ENCODE measurements around the gene SECISBP2L. TPM values are rescaled to one million over a fixed set of nuclear protein-coding genes. Genes with fewer than 3 reads are reported as not detected.

The SECISBP2L gene
- total and polyA plus RNA-seq, 2 experiments from 2014 or later: 18.6 to 28.3 TPM

DNA sequence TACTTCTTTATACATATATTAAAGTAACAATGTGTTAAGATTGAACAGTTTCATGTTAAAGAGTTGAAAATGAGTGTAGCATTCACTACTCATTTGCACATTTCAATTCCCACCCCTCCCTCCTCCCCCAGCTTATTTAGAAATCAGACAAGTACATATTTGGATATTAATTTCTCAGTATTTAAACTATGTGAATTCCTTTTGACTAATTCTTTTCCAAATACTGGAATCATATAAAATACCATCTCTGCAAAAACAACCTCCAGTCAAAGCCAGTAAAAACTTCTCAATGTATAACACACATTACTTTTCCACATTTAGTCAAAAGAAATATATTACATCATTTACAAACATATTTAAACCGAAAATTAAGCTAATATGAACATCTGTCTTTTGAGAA, 57.1 kb downstream of the SECISBP2L start (continued):
- TF ChIP-seq, protein P1, sequence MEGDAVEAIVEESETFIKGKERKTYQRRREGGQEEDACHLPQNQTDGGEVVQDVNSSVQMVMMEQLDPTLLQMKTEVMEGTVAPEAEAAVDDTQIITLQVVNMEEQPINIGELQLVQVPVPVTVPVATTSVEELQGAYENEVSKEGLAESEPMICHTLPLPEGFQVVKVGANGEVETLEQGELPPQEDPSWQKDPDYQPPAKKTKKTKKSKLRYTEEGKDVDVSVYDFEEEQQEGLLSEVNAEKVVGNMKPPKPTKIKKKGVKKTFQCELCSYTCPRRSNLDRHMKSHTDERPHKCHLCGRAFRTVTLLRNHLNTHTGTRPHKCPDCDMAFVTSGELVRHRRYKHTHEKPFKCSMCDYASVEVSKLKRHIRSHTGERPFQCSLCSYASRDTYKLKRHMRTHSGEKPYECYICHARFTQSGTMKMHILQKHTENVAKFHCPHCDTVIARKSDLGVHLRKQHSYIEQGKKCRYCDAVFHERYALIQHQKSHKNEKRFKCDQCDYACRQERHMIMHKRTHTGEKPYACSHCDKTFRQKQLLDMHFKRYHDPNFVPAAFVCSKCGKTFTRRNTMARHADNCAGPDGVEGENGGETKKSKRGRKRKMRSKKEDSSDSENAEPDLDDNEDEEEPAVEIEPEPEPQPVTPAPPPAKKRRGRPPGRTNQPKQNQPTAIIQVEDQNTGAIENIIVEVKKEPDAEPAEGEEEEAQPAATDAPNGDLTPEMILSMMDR (conservative IDR thresholded peaks at IDR 0.05; ENCODE audit: low read depth in 2 of 2): no peak
- TF ChIP-seq EZH2 (IDR thresholded peaks at IDR 0.05; ENCODE audit: low read depth, unreplicated experiment) (no peak), EZH2phosphoT487 (IDR thresholded peaks at IDR 0.05; ENCODE audit: unreplicated experiment) (no peak)

DNA sequence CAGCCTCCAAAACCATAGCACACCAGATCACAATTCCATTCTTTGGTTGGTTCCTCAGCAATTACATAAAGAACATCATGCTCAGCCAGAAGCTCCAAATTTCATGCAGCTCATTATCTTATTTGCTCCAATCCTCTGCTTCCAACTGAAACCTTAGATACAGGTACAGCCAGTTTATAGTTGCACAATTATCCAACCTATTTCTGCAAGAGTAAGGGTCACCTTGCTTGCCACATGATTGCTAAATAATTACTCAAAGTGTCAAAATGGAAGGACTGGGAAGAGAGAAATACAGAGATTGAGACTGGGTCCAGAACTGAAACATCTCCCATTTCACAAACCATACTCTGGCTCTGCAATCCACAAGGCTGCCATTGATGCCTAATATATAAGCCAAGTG, 59.1 kb downstream of the SECISBP2L start:
- Histone ChIP-seq H4K20me1 (replicated peaks; ENCODE audit: insufficient read depth) (no peaks in the 10 kb centered on the region), H3K4me3 (no peak overlapping the region), H3F3A (replicated peaks; ENCODE audit: low read depth) (no peaks in the 10 kb centered on the region), H3K79me2 (replicated peaks; ENCODE audit: insufficient read depth) (no peaks in the 10 kb centered on the region), H3K27me3 (ENCODE audit: insufficient read depth) (no peaks in the 10 kb centered on the region), H3K4me2 (no peak overlapping the region), H3K27ac (ENCODE audit: low read depth) (no peak overlapping the region), H2AFZ (no peak overlapping the region), H3K9me2 (ENCODE audit: insufficient read depth) (no peaks in the 10 kb centered on the region), H3K4me1 (ENCODE audit: insufficient read depth) (peaks cover 14% of the 10 kb centered on the region), H3K36me3 (ENCODE audit: insufficient read depth) (0 out of 2 replicates have a peak, but pooled peaks cover 2% of the 10 kb centered on the region)
- Mint-ChIP-seq H3K27ac (no peak overlapping the region), H3K4me1 (peaks cover 12% of the 10 kb centered on the region), H3K36me3 (ENCODE audit: low read depth) (peaks cover 4% of the 10 kb centered on the region; the same call in 2 of the 3 replicates), H3K4me3 (no peak overlapping the region), H3K27me3 (ENCODE audit: insufficient read depth, low read depth, poor library complexity) (no peaks in the 10 kb centered on the region), H3K9me3 (no peaks in the 10 kb centered on the region)
- ATAC-seq (no peak), DNase-seq (ENCODE audit: low spot score) (no peak)
- TF ChIP-seq POLR2AphosphoS5 (IDR thresholded peaks at IDR 0.05; ENCODE audit: low read depth) (no peak), EZH2 (IDR thresholded peaks at IDR 0.05; ENCODE audit: low read depth, unreplicated experiment) (no peak), ZNF114 (CRISPR knock-in tag; IDR thresholded peaks at IDR 0.05) (no peak), JUNB (IDR thresholded peaks at IDR 0.05; ENCODE audit: unreplicated experiment) (no peak), CREB1 (CRISPR knock-in tag; IDR thresholded peaks at IDR 0.05; ENCODE audit: low read depth) (no peak)
- TF ChIP-seq, protein P2, sequence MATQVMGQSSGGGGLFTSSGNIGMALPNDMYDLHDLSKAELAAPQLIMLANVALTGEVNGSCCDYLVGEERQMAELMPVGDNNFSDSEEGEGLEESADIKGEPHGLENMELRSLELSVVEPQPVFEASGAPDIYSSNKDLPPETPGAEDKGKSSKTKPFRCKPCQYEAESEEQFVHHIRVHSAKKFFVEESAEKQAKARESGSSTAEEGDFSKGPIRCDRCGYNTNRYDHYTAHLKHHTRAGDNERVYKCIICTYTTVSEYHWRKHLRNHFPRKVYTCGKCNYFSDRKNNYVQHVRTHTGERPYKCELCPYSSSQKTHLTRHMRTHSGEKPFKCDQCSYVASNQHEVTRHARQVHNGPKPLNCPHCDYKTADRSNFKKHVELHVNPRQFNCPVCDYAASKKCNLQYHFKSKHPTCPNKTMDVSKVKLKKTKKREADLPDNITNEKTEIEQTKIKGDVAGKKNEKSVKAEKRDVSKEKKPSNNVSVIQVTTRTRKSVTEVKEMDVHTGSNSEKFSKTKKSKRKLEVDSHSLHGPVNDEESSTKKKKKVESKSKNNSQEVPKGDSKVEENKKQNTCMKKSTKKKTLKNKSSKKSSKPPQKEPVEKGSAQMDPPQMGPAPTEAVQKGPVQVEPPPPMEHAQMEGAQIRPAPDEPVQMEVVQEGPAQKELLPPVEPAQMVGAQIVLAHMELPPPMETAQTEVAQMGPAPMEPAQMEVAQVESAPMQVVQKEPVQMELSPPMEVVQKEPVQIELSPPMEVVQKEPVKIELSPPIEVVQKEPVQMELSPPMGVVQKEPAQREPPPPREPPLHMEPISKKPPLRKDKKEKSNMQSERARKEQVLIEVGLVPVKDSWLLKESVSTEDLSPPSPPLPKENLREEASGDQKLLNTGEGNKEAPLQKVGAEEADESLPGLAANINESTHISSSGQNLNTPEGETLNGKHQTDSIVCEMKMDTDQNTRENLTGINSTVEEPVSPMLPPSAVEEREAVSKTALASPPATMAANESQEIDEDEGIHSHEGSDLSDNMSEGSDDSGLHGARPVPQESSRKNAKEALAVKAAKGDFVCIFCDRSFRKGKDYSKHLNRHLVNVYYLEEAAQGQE (IDR thresholded peaks at IDR 0.05; ENCODE audit: unreplicated experiment): no peak
- TF ChIP-seq, protein P3, sequence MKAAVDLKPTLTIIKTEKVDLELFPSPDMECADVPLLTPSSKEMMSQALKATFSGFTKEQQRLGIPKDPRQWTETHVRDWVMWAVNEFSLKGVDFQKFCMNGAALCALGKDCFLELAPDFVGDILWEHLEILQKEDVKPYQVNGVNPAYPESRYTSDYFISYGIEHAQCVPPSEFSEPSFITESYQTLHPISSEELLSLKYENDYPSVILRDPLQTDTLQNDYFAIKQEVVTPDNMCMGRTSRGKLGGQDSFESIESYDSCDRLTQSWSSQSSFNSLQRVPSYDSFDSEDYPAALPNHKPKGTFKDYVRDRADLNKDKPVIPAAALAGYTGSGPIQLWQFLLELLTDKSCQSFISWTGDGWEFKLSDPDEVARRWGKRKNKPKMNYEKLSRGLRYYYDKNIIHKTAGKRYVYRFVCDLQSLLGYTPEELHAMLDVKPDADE (IDR thresholded peaks at IDR 0.05): no peak
- TF ChIP-seq, protein P4, sequence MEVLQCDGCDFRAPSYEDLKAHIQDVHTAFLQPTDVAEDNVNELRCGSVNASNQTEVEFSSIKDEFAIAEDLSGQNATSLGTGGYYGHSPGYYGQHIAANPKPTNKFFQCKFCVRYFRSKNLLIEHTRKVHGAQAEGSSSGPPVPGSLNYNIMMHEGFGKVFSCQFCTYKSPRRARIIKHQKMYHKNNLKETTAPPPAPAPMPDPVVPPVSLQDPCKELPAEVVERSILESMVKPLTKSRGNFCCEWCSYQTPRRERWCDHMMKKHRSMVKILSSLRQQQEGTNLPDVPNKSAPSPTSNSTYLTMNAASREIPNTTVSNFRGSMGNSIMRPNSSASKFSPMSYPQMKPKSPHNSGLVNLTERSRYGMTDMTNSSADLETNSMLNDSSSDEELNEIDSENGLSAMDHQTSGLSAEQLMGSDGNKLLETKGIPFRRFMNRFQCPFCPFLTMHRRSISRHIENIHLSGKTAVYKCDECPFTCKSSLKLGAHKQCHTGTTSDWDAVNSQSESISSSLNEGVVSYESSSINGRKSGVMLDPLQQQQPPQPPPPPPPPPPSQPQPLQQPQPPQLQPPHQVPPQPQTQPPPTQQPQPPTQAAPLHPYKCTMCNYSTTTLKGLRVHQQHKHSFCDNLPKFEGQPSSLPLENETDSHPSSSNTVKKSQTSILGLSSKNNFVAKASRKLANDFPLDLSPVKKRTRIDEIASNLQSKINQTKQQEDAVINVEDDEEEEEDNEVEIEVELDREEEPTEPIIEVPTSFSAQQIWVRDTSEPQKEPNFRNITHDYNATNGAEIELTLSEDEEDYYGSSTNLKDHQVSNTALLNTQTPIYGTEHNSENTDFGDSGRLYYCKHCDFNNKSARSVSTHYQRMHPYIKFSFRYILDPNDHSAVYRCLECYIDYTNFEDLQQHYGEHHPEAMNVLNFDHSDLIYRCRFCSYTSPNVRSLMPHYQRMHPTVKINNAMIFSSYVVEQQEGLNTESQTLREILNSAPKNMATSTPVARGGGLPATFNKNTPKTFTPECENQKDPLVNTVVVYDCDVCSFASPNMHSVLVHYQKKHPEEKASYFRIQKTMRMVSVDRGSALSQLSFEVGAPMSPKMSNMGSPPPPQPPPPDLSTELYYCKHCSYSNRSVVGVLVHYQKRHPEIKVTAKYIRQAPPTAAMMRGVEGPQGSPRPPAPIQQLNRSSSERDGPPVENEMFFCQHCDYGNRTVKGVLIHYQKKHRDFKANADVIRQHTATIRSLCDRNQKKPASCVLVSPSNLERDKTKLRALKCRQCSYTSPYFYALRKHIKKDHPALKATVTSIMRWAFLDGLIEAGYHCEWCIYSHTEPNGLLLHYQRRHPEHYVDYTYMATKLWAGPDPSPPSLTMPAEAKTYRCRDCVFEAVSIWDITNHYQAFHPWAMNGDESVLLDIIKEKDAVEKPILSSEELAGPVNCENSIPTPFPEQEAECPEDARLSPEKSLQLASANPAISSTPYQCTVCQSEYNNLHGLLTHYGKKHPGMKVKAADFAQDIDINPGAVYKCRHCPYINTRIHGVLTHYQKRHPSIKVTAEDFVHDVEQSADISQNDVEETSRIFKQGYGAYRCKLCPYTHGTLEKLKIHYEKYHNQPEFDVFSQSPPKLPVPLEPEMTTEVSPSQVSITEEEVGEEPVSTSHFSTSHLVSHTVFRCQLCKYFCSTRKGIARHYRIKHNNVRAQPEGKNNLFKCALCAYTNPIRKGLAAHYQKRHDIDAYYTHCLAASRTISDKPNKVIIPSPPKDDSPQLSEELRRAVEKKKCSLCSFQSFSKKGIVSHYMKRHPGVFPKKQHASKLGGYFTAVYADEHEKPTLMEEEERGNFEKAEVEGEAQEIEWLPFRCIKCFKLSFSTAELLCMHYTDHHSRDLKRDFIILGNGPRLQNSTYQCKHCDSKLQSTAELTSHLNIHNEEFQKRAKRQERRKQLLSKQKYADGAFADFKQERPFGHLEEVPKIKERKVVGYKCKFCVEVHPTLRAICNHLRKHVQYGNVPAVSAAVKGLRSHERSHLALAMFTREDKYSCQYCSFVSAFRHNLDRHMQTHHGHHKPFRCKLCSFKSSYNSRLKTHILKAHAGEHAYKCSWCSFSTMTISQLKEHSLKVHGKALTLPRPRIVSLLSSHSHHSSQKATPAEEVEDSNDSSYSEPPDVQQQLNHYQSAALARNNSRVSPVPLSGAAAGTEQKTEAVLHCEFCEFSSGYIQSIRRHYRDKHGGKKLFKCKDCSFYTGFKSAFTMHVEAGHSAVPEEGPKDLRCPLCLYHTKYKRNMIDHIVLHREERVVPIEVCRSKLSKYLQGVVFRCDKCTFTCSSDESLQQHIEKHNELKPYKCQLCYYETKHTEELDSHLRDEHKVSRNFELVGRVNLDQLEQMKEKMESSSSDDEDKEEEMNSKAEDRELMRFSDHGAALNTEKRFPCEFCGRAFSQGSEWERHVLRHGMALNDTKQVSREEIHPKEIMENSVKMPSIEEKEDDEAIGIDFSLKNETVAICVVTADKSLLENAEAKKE (CRISPR knock-in tag; IDR thresholded peaks at IDR 0.05): no peak
- TF ChIP-seq, protein P1 (conservative IDR thresholded peaks at IDR 0.05; ENCODE audit: low read depth in 2 of 2): no peak
